ENCODE measurements around the gene TMEM218. TPM values are rescaled to one million over a fixed set of nuclear protein-coding genes. Genes with fewer than 3 reads are reported as not detected.
A peak's percentile ranks its signal among the peaks of the same experiment; 100 is the strongest.

Gene TMEM218
- total RNA-seq, 2 experiments from 2014 or later, result 16.6 to 18.1 TPM

DNA sequence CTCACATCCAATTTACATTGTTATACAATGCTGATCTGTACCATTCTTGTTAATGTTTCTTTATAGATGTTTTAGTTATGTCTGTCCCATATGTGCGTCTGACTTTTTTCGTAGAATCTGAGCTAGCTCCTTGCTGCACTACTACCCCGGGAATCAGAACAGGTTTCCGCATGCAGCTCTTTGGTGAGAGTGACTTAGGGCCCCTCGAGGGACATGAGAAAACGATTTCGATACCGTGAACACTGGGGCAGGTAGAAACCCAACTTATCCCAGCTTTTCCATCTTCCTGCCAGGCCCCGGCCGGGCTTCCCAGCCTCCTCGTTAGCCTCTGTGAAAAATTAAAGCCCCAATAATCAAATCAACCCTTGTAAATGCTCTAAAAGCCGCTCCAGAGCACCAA lies 29.8 kb upstream of the TMEM218 start:
- Mint-ChIP-seq H3K4me1 (peaks cover 2% of the 10 kb centered on the region), H3K27me3 (peaks cover 47% of the 10 kb centered on the region), H3K27ac (no peak overlapping the region), H3K4me3 (no peak overlapping the region), H3K9me3 (no peaks in the 10 kb centered on the region), H3K36me3 (no peaks in the 10 kb centered on the region)
- DNase-seq, result no peak

DNA sequence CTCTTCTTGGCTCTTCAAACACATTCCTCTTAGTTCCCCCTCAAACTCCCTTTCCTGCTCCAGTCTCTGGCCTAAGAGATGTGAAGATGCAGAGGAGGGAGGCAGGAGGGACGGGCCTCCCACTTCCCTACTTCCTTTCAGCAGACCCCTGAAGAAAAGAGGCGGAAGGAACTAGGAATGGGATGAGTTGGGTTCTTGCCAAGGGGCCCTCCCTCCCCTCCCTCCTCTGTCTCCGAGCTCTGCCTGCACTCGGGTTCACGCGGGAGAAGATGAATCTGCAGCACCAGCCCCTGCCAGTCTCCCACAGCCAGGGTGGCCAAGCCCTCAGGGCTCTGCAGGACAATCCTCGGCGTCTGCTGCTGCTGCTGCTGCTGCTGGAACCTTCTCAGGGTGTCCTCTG lies 28.8 kb upstream of the TMEM218 start:
- no peak overlapping the region for H3K4me3 Mint-ChIP-seq
- H3K4me1 Mint-ChIP-seq, result peaks cover 2% of the 10 kb centered on the region
- no peaks in the 10 kb centered on the region for H3K9me3 Mint-ChIP-seq
- no peak for DNase-seq
- no peaks in the 10 kb centered on the region for H3K36me3 Mint-ChIP-seq
- H3K27me3 Mint-ChIP-seq, result peaks cover 47% of the 10 kb centered on the region
- no peak overlapping the region for H3K27ac Mint-ChIP-seq

DNA sequence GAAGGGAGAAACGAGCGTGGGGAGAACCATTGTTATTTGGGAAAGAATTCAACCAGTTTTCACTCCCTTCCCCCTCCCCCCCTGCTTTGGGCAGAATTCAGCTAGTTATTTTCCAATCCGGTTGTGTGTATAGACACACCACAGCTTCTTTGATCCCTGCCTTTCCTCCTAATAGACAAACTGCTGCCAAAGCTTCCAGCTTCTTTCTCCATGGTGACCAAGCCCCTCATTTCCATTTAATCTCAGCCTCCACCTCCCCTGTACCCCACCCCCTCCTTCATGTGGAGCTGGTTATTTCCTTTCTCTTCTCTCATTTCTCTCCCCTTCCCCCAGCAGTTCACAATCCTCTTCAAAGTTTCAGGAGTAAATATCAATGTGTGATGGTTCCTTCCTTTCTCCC lies 28.4 kb upstream of the TMEM218 start:
- Mint-ChIP-seq H3K36me3 (no peaks in the 10 kb centered on the region), H3K4me3 (no peak overlapping the region), H3K9me3 (no peaks in the 10 kb centered on the region), H3K27me3 (peaks cover 50% of the 10 kb centered on the region), H3K4me1 (peaks cover 2% of the 10 kb centered on the region), H3K27ac (no peak overlapping the region)
- no peak for DNase-seq

DNA sequence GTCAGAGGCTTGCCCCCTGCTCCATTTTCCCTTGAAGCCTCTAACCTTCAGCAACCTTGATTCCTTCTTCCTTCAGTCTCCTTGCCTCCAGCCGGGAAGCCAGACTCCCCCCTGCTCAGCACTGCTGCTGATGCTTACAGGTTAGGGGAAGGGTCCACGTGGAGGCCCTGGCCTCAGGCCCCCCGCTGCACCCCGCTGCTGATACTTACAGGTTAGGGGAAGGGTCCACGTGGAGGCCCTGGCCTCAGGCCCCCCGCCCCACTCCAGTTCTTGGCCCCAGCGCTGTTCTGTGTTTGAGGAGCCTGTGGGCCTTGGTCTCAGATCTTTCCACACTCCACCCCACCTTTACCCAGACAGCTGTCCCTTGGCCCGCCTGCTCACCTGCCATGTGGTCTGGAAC lies 27.5 kb upstream of the TMEM218 start:
- Mint-ChIP-seq H3K9me3 (no peaks in the 10 kb centered on the region), H3K27me3 (peaks cover 56% of the 10 kb centered on the region)
- no peak for DNase-seq

DNA sequence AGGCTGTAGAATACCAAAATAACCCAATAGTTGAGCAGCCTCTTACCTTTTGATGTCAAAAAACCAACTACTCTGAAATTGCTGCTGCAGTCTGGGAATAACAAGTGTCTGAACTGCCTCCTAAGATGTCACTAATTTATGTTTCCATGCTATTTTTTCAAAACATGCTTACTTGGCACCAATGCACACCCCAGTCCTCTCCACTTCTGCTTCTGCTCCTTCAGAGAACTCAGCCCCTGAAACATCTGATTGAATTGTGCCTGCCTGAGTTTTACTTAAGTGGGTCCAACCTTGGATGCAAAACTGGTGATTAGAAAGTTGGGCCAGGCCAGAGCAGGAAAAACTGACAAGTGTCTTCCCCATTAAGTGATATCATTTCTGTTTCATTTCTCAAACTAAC lies 24.6 kb upstream of the TMEM218 start:
- H3K27ac Mint-ChIP-seq, result no peak overlapping the region
- no peak for DNase-seq
- H3K27me3 Mint-ChIP-seq, result peaks cover 52% of the 10 kb centered on the region
- no peak overlapping the region for H3K4me3 Mint-ChIP-seq
- H3K9me3 Mint-ChIP-seq, result no peaks in the 10 kb centered on the region
- H3K36me3 Mint-ChIP-seq, result no peaks in the 10 kb centered on the region
- H3K4me1 Mint-ChIP-seq, result no peaks in the 10 kb centered on the region

More for the DNA sequence above, 27.5 kb upstream of the TMEM218 start:
- Mint-ChIP-seq H3K4me1 (peaks cover 2% of the 10 kb centered on the region), H3K27ac (no peak overlapping the region), H3K36me3 (no peaks in the 10 kb centered on the region), H3K4me3 (no peak overlapping the region)

DNA sequence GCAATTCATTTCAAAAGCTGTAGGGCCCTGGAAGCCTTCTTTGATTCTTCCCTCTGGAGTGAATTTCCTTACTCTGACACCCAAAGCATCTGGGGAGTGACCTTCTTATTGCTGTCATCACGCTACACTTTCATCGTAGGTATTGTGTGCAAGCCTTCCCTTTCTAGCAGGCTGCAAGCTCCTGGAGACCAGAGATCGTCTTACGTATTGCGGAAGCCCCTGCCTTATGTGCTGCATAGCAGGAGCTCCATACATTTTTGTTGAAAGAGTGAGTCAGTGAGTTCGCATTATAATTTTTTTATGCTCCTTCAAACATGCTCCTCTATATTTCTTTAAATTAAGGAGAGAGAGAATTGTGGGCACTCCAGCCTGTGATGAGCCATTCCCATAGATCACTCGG lies 21.2 kb upstream of the TMEM218 start:
- Mint-ChIP-seq H3K9me3 (no peaks in the 10 kb centered on the region), H3K4me3 (no peak overlapping the region), H3K36me3 (no peaks in the 10 kb centered on the region), H3K27me3 (peaks cover 55% of the 10 kb centered on the region), H3K4me1 (no peaks in the 10 kb centered on the region), H3K27ac (no peak overlapping the region)
- DNase-seq, result no peak

DNA sequence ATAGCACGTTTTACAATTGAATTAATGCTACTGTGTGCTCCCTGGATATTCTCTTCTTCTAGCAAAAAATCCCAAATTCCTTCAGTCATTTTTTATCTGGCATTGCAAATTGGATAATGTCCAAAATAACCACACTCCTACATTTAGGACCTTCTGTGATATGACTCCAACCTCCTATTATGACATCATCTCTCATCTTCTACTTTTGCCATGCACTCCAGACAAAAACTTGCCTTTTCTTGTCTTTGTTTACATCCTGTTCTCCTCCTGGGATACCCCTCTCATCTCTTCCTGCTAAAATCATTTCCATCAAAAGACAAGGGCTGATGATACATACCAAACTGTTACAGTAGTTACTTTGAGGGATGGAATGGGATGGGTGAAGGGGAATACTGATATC lies 20.6 kb upstream of the TMEM218 start:
- no peaks in the 10 kb centered on the region for H3K36me3 Mint-ChIP-seq
- H3K27me3 Mint-ChIP-seq, result peaks cover 60% of the 10 kb centered on the region
- H3K4me1 Mint-ChIP-seq, result no peaks in the 10 kb centered on the region
- no peaks in the 10 kb centered on the region for H3K9me3 Mint-ChIP-seq
- H3K27ac Mint-ChIP-seq, result no peak overlapping the region
- no peak for DNase-seq
- no peak overlapping the region for H3K4me3 Mint-ChIP-seq

DNA sequence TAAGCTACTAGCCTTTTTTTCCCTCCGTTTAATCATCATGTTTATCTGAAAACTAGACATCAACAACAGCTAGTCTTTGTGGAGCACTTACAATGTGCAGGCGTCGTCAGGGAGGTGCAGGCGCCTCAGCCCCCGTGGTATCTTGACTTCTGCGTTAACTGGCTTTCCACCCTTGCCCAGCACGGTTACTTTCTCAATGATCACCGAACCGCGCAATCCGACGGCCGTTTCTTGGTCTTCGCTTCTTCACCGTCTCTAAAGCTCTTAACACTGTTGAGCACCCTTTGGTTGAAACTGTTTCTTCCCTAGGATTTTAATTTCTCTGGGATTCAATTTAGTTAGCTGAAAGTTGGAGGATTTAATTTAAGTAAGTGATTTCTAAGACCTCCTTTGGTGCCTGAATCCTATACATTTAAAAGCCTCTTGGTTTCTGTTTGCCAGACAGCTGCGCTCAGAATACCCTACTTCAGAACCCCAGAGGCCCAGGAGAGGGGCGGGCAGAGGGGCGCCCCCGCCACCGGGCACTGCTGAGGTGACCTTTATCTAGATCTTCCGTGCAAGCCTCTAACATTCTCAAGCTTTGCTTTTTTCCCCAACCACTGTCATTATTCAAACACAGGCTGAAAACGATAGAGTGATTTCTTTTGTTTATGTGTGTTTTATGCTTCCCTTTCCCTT lies 18.0 kb upstream of the TMEM218 start:
- Mint-ChIP-seq H3K4me3 (no peak overlapping the region), H3K4me1 (no peaks in the 10 kb centered on the region), H3K9me3 (no peaks in the 10 kb centered on the region), H3K27ac (peak overlapping the region; percentile 47), H3K36me3 (no peaks in the 10 kb centered on the region), H3K27me3 (peaks cover 59% of the 10 kb centered on the region)
- DNase-seq, result no peak

DNA sequence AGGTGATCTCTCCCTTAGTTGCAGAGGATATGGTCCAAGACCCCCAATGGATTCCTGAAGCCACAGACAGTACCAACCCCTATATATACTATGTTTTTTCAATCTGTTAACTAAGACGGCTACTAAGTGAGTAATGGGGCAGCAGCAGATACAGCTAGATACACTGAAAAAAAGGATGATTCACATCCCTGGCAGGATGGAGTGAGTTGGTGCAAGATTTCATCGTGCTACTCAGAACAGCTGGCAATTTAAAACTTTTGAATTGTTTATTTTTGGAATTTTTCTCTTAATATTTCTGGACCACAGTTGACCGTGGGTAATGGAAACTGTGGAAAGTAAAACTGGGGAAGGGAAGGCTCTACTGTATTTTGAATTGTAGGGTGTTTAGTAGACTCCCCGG lies 17.0 kb upstream of the TMEM218 start:
- Mint-ChIP-seq H3K27me3 (peaks cover 56% of the 10 kb centered on the region), H3K9me3 (no peaks in the 10 kb centered on the region), H3K36me3 (no peaks in the 10 kb centered on the region), H3K27ac (no peak overlapping the region), H3K4me1 (no peaks in the 10 kb centered on the region), H3K4me3 (no peak overlapping the region)
- no peak for DNase-seq

DNA sequence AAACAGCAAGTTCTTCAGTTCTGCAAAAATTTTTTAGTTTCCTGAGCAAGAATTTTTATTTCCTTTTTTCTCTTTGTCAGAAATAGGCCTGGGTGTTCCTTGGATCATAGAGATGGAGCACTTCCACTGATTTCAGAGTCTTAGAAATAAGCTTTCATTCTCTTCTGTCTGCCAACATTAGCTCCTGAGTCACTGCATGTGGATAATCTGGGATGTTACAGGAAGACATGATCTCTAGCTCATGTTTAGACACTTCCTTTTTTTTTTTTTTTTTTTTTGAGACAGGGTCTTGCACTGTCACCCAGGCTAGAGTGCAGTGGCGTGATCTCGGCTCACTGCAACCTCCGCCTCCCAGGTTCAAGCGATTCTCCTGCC lies 13.2 kb upstream of the TMEM218 start:
- H3K36me3 Mint-ChIP-seq, result no peaks in the 10 kb centered on the region
- no peak overlapping the region for H3K27ac Mint-ChIP-seq
- H3K4me1 Mint-ChIP-seq, result no peaks in the 10 kb centered on the region
- DNase-seq, result no peak
- no peaks in the 10 kb centered on the region for H3K9me3 Mint-ChIP-seq
- no peak overlapping the region for H3K4me3 Mint-ChIP-seq
- peaks cover 47% of the 10 kb centered on the region for H3K27me3 Mint-ChIP-seq

DNA sequence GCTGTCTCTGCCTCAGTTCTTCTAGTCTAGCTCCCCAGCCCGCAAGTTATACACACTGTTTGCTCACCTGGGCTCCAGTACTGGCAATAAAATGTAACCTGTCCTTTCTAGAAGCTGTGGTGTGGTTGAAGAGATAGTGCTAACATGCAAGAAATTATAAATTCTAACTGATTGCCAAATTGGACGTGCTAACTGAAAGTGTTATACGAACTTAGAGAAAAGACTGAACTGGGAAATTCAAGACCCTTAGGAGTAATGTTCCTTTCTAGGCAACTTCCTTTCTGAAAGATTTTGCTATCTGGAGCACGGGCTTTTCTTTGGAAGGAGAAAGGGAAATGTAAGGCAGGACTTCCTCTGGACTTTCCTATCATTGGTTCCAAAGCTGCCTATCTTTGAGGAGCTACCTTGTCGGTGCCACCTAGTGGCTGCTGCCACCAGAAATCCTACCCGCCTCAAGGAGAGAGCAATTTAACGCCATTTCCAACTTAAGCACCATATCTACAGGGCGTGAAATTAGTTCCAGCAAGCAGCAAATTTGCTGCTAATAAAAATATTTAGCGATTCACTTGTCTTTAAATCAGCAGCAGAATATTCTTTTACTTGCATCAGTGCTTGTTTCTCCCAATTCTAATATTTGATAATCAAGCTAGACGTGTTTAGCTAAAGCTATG lies 12.7 kb upstream of the TMEM218 start:
- Mint-ChIP-seq H3K27ac (no peak overlapping the region), H3K36me3 (no peaks in the 10 kb centered on the region), H3K4me1 (no peaks in the 10 kb centered on the region), H3K4me3 (no peak overlapping the region), H3K27me3 (peaks cover 42% of the 10 kb centered on the region), H3K9me3 (no peaks in the 10 kb centered on the region)
- DNase-seq, result peak; percentile 28

DNA sequence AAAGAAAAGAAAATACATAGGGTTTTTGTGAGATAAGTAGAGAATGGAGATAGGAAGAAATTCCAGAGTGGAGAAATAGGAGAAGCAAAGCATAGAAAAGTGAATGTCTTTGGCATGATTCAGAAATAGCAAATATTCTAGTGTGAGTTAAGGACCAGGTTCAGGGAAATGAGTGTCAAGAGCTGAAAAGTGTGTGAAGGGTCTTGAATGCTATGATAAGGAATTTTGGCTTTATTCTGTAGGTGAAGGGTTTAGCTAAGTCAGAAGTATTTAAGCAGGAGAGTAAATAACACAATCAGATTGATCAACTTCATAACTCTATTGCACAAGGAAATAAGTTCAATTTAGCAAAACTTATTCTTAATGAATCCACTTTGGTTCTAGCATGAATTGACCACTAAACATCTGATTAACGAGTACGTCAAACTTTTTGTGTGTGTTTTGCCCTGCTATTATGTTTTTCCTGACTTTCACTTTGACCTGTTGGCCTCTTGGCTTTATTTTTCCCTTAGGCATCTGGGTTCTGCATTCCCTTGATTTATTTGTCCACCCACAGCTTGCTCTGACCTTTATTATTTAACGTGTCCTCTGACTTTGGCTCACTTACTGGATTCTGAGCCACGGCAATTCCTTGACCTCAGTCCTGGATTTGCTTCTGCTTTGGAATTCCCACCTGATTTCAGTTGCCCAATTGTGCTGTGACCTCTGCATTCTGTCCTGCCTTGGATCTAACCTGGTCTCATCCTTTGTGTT lies 11.9 kb upstream of the TMEM218 start:
- DNase-seq, result no peak
- no peaks in the 10 kb centered on the region for H3K4me1 Mint-ChIP-seq
- H3K27me3 Mint-ChIP-seq, result peaks cover 41% of the 10 kb centered on the region
- H3K9me3 Mint-ChIP-seq, result no peaks in the 10 kb centered on the region
- no peak overlapping the region for H3K27ac Mint-ChIP-seq
- no peak overlapping the region for H3K4me3 Mint-ChIP-seq
- H3K36me3 Mint-ChIP-seq, result no peaks in the 10 kb centered on the region

DNA sequence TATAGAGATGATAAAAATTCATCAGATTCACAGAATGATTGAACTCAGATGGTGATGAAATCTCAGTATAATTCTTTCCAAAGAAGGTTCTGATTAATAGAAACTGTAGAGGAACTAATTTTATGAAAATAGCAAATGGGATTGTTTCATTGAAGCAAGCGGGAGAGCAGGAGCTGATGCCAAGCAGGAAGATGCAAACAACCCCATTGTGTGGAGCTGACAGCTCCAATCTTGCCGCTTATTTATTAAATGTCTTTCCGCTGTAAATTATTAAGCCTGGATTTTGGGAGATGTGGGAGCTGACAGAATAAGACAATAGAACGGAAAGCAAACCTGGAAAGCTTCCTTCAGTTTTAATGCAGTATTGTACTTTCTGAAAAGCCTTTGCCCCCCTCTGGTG lies 6.0 kb upstream of the TMEM218 start:
- Mint-ChIP-seq H3K4me1 (peaks cover under 1% of the 10 kb centered on the region), H3K9me3 (peaks cover under 1% of the 10 kb centered on the region), H3K36me3 (no peaks in the 10 kb centered on the region), H3K27me3 (peaks cover 30% of the 10 kb centered on the region), H3K27ac (no peak overlapping the region), H3K4me3 (no peak overlapping the region)
- no peak for DNase-seq

DNA sequence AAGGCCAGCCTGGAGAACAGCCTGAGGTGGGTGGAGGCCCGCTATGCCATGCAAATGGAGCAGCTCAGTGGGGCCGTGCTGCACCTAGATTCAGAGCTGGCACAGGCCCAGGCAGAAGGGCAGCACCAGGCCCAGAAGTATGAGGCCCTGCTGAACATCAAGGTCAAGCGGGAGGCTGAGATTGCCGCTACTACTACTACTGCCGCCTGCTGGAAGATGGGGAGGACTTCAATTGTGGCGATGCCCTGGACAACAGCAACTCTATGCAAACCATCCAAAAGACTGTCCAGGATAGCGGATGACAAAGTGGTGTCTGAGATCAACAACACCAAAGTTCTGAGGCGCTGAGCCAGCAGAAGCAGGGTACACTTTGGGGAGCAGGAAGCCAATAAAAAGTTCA lies 3.1 kb upstream of the TMEM218 start:
- DNase-seq, result no peak
- peaks cover 22% of the 10 kb centered on the region for H3K27me3 Mint-ChIP-seq
- peaks cover 7% of the 10 kb centered on the region for H3K9me3 Mint-ChIP-seq

DNA sequence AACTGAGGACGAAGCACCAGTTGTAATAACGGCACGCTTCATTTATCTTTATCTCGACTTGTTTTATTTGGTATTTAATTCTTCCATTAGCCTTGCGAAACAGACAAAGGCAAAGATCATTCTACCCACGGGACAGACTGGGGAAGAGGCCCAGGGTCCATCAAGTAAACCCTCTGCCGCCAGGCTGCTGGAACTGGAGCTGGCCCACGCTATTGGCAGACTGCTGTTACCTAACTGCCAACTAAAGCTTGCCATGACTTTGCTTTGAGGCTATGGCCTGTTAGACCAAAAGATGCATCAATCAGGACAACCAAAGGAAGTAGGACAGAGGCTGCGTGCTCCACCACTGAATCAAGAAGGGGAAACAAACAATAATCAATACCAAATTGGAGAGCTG lies 780 bp upstream of the TMEM218 start:
- H3K27me3 Mint-ChIP-seq, result peaks cover 5% of the 10 kb centered on the region
- peak overlapping the region; percentile 74 for H3K4me3 Mint-ChIP-seq
- peaks cover 18% of the 10 kb centered on the region for H3K4me1 Mint-ChIP-seq
- peaks cover 3% of the 10 kb centered on the region for H3K36me3 Mint-ChIP-seq
- H3K9me3 Mint-ChIP-seq, result peaks cover 7% of the 10 kb centered on the region
- peak overlapping the region; percentile 91 for H3K27ac Mint-ChIP-seq
- DNase-seq, result no peak

More for the DNA sequence above, 3.1 kb upstream of the TMEM218 start:
- peaks cover 3% of the 10 kb centered on the region for H3K36me3 Mint-ChIP-seq
- H3K4me3 Mint-ChIP-seq, result no peak overlapping the region
- peaks cover 16% of the 10 kb centered on the region for H3K4me1 Mint-ChIP-seq
- no peak overlapping the region for H3K27ac Mint-ChIP-seq

DNA sequence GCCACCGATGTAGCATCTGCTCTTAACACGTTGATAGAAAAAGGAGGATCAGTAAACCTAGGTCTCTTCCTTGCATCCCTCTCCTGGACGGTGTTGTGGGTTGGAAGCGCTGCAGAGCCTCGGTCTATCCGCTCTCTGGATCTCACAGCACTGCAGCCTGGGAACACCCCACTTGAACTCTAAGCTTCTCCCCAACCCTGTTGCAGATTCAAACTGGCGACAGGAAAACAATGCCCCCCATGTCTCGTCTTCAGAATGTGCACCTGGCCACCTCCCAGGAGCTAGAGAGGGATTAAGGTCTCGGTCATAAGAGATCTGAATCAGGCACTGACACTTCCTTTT lies 454 bp downstream of the TMEM218 start:
- peak overlapping the region; percentile 92 for H3K4me3 Mint-ChIP-seq
- peaks cover 27% of the 10 kb centered on the region for H3K4me1 Mint-ChIP-seq
- H3K27ac Mint-ChIP-seq, result peak overlapping the region; percentile 91

More for the DNA sequence above, 454 bp downstream of the TMEM218 start:
- Mint-ChIP-seq H3K27me3 (no peaks in the 10 kb centered on the region), H3K36me3 (peaks cover 5% of the 10 kb centered on the region), H3K9me3 (peaks cover 7% of the 10 kb centered on the region)
- DNase-seq, result no peak

Data from activated naive CD8-positive, alpha-beta T cell treated with anti-CD3 and anti-CD28 coated beads for 36 hours (primary cell).